ENCODE results near the gene NPDC1. TPM values are rescaled to one million over a fixed set of nuclear protein-coding genes. Genes with fewer than 3 reads are reported as not detected.

Gene NPDC1
- total and polyA plus RNA-seq, 2 of the 8 experiments (the other 6 are each of a cell fraction or from before 2014, with no cell fraction given): 26.2 to 44.1 TPM

GRCh38 chr9:137056739-137057415 lies 10.9 kb upstream of the NPDC1 start:
- Histone ChIP-seq H3K14ac (ENCODE audit: insufficient read length) (no peak overlapping the region), H3K23me2 (ENCODE audit: low read depth, low read length) (peaks cover 9% of the 10 kb centered on the region; the same call in 1 of the 2 replicates), H4K5ac (ENCODE audit: insufficient read length, low read depth, low read length) (no peak overlapping the region), H3K4ac (replicated peaks; ENCODE audit: insufficient read length, low read depth, low read length) (no peak overlapping the region), H2AFZ (ENCODE audit: low read length) (no peak overlapping the region), H3K23ac (ENCODE audit: insufficient read length) (no peak overlapping the region), H3K27ac (ENCODE audit: low read depth, low read length) (no peak overlapping the region), H2BK12ac (ENCODE audit: low read depth, low read length) (no peak overlapping the region), H3K4me2 (ENCODE audit: insufficient read depth in 1 of 2, low read depth in 2 of 2, low read length in 2 of 2) (no peak overlapping the region), H2AK5ac (ENCODE audit: low read depth, low read length) (no peak overlapping the region), H3K56ac (replicated peaks; ENCODE audit: insufficient read length, low read depth, low read length) (no peak overlapping the region), H3K79me1 (ENCODE audit: low read depth, low read length) (no peaks in the 10 kb centered on the region), H3K9ac (replicated peaks in 1 of 4; ENCODE audit: extremely low read depth in 1 of 4, low read depth in 3 of 4, low read length in 3 of 4) (no peak overlapping the region), H3K9me3 (ENCODE audit: insufficient read depth in 2 of 2, low read depth in 1 of 2, low read length in 1 of 2) (no peaks in the 10 kb centered on the region), H3K36me3 (ENCODE audit: control insufficient read depth in 2 of 4, insufficient read depth in 4 of 4, low read length in 3 of 4) (no peaks in the 10 kb centered on the region), H3K4me1 (replicated peaks in 1 of 4; ENCODE audit: control insufficient read depth in 3 of 4, insufficient read depth in 4 of 4, low read length in 3 of 4) (peaks cover 0 to 18% (median 11%) of the 10 kb centered on the region in 4 experiments; a peak in 5 of 7 replicates), H3K27me3 (replicated peaks in 1 of 4; ENCODE audit: control insufficient read depth in 3 of 4, extremely low read depth in 1 of 4, insufficient read depth in 3 of 4, low read length in 3 of 4) (peaks cover 10 to 38% (median 32%) of the 10 kb centered on the region in 4 experiments), H3K18ac (ENCODE audit: extremely low read depth, low read length) (no peak overlapping the region), H2BK5ac (ENCODE audit: low read depth, low read length) (no peak overlapping the region), H3K4me3 (ENCODE audit: extremely low read depth in 1 of 4, insufficient read depth in 2 of 4, low read depth in 3 of 4, low read length in 4 of 4) (no peak overlapping the region), H4K91ac (replicated peaks; ENCODE audit: insufficient read length, low read length) (no peak overlapping the region), H4K20me1 (replicated peaks in 1 of 2; ENCODE audit: control insufficient read depth in 1 of 2, insufficient read depth in 2 of 2, low read length in 2 of 2) (peaks cover 0 to 2% of the 10 kb centered on the region in 2 experiments), H3K79me2 (ENCODE audit: control insufficient read depth in 1 of 2, insufficient read depth in 2 of 2, low read length in 2 of 2) (no peaks in the 10 kb centered on the region), H2BK15ac (ENCODE audit: low read length) (no peak overlapping the region), H4K8ac (ENCODE audit: extremely low read depth, insufficient read depth, low read length) (no peak overlapping the region), H2BK120ac (replicated peaks; ENCODE audit: low read depth, low read length) (no peak overlapping the region), H2BK20ac (ENCODE audit: low read length) (no peak overlapping the region)
- FAIRE-seq (no peak), DNase-seq (ENCODE audit: low read depth in 1 of 2, low spot score in 2 of 2) (no peak)
- 87% methylated on average over 17 of the region's 17 CpGs; no CpG with 5 or more reads in 1 of the 2 experiments for WGBS, 2 experiments (ENCODE audit: extremely low coverage in 1 of 2, insufficient coverage in 1 of 2, insufficient read length in 1 of 2, insufficient replicate concordance in 2 of 2, low coverage in 1 of 2, low lambda C conversion rate in 2 of 2, missing lambda C conversion rate in 1 of 2)
- ChIA-PET CTCF (ENCODE audit: partially characterized antibody) (interaction anchor here (0.6 to 8.6 kb wide), 6 partner anchors 10 to 118 kb away, joined by 3 to 156 read pairs (median 10); partner anchors contain the start of gene SAPCD2), POLR2A (ENCODE audit: partially characterized antibody) (no interaction called here)
- TF ChIP-seq EP300 (IDR thresholded peaks at IDR 0.05; ENCODE audit: borderline replicate concordance in 1 of 2, low read depth in 2 of 2, low read length in 2 of 2) (no peak), GABPA (IDR thresholded peaks at IDR 0.05; ENCODE audit: borderline replicate concordance, insufficient read depth, low read length) (no peak), TAF1 (IDR thresholded peaks at IDR 0.05; ENCODE audit: low read depth, low read length) (no peak), BCL11A (IDR thresholded peaks at IDR 0.05; ENCODE audit: low read depth in 2 of 2, low read length in 2 of 2) (no peak), PHF8 (conservative IDR thresholded peaks at IDR 0.05; ENCODE audit: low read depth, low read length) (no peak), POU5F1 (IDR thresholded peaks at IDR 0.05; ENCODE audit: low read depth, low read length) (no peak), JUND (IDR thresholded peaks at IDR 0.05; ENCODE audit: low read length) (no peak), SIN3A (conservative IDR thresholded peaks at IDR 0.05 in 1 of 2, IDR thresholded peaks at IDR 0.05 in 1 of 2; ENCODE audit: low read depth in 1 of 2, low read length in 2 of 2) (no peak)
